NCI-H1105 (cell line): ENCODE data around the gene GALNT14.
A peak's percentile ranks its signal among the peaks of the same experiment; 100 is the strongest.
"Not testable (repeated sequence)": the region's sequence is repeated elsewhere in the genome, so short reads cannot be mapped to it uniquely, and the experiment has no call there.

ENCODE experiments used
- DNase-seq: peaks from one replicate; lab custom pipeline; 2025; lab: John Stamatoyannopoulos, UW

GALNT14 gene, protein sequence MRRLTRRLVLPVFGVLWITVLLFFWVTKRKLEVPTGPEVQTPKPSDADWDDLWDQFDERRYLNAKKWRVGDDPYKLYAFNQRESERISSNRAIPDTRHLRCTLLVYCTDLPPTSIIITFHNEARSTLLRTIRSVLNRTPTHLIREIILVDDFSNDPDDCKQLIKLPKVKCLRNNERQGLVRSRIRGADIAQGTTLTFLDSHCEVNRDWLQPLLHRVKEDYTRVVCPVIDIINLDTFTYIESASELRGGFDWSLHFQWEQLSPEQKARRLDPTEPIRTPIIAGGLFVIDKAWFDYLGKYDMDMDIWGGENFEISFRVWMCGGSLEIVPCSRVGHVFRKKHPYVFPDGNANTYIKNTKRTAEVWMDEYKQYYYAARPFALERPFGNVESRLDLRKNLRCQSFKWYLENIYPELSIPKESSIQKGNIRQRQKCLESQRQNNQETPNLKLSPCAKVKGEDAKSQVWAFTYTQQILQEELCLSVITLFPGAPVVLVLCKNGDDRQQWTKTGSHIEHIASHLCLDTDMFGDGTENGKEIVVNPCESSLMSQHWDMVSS

DNA sequence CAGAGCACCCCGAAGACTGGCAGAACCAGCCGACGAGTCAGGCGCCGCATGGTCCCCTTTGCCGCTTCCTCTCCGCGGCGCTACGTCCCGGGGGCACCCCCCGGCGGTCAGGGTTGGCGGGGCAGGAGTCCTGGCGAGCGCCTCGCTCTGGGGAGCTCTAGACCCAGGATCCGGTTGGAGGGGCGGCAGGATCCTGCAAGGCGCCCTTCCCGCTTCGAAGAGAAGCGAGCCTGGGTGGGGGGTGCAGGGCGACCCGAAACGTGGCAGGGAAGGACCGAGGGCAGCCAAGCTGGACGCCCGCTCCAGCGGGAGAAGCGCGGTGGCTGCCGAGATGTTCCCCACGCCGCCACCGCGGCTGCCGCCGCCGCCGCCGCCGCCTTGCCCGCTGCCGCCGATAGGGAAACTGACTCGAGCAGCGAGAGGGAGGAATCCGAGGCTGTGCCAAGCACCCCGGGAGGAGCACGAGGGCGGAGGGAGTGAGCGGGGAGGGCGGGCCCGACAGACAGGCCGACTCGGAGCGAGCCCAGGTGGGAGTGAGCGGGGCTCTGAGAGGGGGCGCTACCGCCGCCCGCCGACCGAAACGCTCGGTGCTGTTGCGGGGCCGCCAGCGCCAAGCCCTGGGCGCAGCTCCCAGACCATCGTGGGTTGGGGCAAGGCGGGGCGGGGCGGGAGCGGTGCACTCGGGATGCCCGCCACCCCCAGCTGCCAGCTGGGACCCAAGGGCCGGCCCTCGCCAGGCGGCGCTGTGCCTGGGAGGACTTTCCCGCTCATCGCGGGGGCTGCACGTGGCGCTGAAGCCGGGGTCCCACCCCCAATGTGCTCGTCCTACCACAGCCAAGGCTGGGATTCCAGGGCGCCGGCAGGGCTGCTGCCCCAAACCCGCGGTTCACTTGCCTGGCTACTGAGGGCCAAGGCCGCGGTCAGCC, at the start of gene GALNT14:
GALNT14 (minus strand) TSS at position 404 of the 926 bp plus-strand sequence; CDS start at position 50, 354 bp downstream.
- DNase-seq = peak; percentile 22

DNA sequence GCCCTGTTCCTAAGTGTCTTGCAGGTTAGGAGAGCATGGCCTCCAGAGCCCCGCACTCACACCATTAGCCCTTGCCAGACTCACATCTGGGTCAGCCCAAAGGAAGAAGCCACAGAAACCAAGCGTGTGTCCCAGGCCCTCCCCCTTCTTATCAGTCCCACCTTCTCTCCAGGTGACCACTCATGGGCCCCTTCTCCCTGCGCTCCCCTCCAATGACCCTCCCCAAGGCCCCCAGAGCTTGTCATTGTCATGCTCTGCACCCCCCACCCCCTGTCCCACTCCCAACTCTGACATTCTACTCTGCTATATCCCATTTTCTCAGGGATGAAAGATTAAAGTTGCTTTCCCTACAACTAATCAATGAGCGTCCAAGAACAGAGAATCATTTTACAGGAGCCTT, 48.9 kb upstream of the GALNT14 start:
- DNase-seq = no peak

DNA sequence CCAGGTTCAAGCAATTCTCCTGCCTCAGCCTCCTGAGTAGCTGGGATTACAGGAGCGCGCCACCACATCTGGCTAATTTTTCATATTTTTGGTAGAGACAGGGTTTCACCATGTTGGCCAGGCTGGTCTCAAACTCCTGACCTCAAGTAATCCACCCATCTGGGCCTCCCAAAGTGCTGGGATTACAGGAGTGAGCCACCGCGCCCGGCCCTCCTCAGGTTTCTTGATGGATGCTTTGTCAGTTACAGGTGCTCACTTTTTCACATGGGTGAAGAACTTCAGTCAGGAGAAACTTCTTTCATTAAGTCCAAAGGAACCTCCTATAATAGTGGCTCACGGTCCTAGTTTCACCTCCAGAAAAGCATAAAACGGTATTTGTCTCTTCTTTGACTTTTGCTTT, 45.7 kb upstream of the GALNT14 start:
- DNase-seq = not testable (repeated sequence)

DNA sequence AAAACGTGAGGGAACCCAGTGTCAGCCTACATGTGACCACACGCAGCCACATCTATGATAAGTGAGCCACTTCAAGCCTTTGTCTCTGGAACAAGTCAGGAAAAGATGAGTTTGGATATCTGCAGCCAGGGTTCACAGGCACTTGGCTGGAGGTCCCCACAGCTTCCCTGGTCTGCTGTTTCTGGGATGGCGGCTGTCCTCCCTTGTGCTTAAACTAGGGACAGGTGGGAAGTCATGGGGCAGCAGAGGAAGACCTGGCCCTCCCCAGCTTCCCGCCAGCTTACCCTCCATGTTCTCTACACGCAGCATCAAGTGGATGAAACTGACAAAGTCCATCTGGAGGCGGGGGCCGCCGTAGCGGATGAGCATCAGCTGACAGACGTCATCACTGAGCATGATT, 38.5 kb upstream of the GALNT14 start:
- DNase-seq = no peak

DNA sequence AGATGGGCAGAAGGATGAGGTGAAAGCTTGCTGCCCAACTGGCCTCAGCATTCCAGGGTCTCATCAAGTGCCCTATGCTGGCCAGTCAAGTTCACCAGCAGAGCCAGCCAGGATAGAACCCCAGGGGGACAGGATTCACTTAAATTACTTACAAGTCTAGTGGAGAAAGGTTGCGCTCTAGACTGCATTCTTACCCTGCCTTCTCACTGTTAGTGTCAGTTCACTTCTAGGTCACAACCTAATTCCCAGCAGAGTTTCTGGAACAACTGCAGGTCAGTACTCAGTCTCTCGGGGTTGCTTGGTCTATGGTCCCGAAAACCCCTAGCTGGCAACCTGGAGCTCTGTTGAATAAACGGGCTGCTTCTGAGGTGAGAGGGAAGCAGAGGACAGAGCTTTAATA, 32.9 kb upstream of the GALNT14 start:
- no peak for DNase-seq

DNA sequence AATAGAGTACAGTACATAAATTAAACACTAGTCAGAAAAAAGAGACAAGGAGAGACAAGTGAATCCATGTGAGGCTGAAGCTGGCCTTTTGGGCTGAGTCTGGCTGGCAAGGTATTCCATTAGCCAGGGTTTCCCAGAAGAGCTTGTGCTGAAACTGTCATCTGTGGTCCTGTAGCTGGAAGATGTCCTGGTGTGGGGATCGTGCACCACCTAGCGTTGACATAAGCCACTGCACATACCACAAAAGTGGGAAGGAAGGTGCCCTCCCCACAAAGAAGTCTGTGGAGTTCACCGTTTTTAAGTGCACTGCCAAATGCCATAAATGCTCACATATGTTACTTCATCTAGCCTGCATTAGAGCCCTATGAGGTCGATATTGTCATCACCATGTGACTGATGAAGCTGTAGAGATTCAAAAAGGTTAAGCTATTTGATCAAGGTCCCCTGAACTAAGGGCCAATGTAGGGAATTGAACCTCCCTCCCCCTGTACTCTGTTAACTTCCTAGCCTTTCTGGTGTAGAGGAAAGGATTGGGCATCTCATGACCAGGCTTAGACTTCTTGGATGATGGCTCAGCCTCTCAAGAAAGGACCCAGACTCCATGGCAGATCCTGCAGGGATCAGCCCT, 31.9 kb upstream of the GALNT14 start:
- DNase-seq = peak; percentile 33

DNA sequence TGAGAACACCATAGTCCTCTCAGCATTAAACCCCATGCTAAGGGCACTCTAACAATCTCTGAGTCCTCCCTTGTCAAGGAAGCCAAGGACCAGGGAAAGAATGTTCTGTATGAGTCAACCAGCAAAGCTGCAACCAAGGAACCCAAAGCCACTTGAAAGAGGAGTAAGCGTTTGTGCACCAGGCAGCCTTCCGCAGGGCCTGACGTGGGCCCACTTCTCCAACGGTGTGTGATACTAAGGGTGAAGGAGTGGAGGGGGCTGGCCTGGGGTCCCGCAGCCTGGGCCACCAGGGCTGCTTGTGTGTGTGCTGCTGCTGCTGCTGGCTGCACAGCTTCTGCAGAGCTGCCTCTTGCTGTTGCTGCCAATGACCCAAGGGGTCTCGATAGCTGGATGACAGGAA, 30.1 kb upstream of the GALNT14 start:
- DNase-seq = no peak

DNA sequence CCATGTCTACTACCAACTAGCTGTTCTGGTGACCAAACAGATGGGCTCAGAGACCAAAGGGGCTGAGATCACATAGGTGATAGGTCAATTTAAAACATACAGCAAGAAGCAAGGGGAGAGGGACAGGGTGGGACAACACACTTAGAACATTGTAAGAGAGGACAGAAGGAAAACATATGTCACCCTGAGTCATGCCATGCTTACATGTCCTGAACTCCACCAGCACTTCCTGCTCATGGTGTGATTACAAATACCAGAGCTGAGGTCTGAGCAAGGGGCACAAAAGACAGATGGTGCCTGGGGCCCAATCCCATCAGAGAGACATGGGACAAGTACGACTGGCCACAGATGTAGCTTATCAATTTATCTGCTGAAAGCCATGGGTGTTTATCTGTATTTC, 28.7 kb upstream of the GALNT14 start:
- DNase-seq = no peak

DNA sequence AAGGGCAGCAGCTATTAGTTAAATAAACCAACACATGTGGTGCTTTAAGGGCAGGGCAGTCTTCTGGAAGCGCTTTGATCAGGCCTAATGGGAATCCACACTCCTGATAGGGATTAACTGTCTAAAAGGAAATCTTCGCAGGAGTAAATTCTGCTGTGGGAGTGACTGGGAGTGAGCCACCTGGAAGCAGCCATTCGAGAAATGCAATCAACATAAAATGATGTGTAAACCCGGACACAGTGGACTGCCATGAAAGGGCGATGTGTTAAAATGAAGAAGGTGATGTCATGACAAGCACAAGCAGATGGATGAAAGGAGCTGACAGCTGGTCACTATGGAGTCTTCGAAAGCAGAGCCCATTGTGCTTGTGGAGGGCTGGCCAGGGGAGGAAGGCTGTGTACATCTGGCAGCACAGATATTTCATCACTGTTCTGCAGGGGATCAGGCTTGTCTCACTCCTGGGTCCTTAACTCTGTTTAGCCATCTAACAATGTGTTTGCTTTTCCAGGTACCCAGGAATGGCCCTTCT, 24.8 kb upstream of the GALNT14 start:
- no peak for DNase-seq

DNA sequence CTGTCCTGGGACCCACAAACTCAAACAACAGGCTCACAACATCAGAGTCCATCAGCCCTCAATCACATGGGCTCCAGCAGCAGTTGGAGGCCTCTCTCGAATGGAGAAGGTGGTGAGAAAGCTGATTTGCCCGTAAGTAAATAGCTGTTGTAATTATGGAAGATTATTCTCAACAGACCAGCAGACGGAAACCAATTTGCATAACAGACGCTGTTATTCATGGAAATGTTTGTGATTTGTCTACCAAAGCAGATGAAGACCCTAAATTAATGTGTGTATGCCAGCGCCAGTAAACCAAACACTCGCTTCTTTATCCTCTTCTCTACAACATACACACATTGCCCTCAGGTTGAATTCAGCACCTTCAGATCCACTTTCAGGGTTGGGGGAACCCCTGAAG, 23.4 kb upstream of the GALNT14 start:
- DNase-seq = no peak

DNA sequence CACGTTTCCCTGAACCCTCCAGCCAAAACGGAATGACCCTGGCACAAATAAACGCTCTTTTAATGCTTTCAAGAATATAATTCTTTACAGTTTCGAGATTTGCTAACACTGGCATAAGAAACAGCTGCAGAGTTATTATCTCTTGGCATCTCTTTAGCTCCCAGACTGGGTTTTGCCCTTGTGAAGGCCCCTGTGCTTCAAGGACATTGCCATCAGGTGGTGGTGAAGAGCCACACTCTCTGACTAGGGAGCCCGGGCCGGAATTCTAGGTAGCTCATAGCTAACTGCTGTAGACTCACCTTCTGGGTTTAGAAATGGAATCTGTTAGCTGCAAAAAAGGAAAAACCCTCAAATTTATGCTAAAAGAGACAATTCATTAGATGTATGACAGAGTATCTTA, 13.3 kb upstream of the GALNT14 start:
- no peak for DNase-seq

DNA sequence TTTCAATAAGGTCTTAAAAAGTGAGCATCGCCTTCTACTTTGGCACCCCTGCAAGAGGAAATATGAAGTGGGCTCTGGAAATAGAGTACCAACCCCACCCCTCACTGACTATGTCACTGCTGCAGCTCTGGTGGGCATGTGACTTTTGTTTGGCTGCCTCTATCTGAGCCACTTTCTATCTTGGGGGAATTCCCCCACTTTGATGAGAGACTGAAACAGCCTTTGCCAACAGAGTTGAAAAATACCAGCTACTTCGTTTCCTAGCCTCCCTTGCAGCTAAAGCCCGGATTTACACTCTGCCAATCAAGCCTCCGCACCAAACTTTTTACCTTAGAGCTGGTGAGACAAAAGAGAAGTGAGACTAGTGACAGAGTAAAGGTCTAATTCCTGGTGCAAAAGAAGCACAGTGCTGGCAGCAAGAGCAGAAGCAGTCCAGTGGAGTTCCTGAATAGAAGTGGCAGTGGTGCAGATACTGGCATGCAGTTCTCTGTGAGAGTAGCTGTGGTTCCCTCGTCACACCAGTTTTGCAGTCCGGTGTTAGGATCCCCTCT, 12.0 kb upstream of the GALNT14 start:
- DNase-seq = no peak

DNA sequence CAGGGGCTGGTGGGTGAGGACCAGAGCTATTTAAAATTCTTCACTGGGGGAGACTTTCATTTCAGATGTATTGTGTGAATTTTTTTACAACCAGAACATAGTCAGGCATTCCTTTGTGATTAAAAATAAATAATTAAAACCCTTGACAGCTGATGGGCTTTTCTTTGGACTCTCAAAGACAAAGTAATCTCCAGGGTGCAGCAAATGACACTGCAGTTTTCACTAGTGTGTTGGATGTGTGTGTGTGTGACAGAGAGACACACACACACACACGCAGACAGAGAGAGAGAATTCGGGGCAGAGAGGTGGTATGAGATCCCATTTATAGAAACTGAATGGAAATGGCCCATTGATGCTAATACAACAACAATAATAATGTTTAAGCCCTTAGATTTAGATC, 10.3 kb upstream of the GALNT14 start:
- DNase-seq = no peak

DNA sequence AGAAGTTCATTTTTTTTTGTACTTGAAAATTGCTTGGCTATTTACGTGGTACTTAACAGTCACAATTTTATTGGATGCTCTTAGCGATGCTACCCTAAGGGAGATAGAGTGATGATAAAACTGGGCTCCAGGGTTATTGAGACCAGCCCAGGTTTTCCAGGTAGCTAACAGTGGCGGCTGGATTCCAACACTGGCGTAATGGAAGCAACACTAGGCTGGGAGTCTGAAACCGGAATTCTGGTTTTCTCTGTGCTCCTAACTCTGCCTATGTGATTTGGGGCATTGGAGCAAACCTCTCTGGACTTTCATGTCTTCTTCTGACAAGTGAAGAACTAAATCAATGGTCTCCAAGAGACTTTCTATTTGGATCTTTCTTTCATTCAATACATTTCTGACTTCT, 9.4 kb upstream of the GALNT14 start:
- DNase-seq = no peak

DNA sequence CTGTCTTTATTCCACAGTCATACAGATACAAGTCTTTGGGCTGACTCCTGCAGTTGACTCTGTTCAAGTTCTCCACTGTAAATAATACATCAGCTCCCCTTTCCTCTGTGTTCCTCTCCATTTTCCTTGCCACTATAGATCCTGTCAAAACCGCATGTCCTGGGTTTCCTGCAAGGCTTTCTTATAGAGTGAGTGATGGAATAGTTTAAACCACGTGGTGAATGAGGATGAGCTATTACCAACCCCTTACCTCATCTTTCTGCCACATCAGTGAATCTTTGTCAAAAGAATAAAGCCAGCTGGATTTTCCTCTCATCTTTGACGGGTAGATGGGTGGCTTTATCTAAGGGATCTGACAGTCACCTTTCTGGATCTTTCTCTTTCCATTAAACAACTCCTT, 3.9 kb upstream of the GALNT14 start:
- no peak for DNase-seq

DNA sequence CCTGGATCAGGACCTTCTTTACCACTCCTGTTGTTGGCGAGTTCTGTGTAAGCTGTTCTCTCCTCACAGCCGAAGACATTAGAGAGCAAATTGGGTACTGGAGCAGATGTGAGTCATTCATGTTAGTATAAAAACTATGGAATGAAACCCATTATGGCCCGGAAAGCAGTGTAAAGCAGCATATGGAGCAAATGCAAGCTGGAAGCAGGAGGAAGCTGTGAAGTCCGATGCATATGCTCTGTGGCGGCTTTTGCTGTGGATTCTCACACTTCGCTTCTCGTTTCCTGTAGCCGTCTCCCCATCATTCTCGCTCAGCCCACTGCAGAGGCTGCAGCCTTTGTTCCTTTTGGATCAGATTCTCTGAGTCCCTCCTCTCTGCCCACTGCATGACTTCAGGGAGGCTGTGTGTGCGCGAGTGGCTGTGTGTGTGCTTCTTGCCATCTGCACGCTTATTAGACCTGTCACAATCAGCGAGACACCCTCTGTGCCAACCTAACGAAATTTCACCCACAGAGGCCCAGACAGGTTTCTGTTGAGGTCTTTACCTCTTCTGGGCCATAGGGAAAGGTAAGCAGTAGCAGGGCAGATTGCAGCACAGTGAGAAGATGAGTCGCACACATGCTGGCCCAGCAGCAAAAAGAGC, 3.3 kb upstream of the GALNT14 start:
- DNase-seq = no peak

DNA sequence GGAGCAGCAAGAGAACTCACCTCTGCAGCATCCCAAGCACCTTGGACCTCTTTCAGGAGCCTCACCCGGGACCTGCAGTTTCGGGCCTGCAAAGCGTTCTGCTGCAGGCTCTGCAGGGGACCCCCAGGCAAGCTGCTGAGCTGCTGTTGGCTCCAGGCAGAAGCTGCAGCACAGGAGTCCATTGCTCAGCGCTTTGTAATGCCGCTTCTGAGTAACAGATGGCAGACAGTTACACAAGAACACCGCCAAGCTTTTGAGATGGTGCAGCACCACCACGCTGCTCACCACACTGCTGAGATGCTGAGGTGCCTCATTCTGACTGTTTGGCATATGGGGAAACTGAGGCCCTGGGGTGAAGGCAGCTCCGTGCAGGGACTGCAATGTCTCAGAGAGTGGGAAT, 1.9 kb upstream of the GALNT14 start:
- no peak for DNase-seq

DNA sequence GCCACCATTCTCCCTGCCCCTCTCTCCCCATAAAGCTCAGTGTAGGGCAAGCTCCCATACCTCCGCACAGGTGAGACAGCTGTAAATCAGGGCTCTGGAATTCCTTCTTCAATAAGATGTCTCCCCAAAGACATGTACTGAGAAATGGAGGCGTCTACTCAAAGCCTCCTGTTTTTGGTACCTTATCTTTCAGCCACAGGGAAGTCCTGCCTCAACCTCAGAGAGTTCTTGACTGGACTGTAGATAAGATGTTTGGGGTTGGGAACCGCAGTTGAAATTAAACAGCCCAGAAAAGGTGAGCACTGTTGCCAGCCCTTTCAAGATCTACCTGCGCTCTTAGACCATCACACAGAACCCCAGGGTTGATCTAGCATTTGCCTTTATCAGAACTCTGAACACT, 1.4 kb upstream of the GALNT14 start:
- DNase-seq = no peak

DNA sequence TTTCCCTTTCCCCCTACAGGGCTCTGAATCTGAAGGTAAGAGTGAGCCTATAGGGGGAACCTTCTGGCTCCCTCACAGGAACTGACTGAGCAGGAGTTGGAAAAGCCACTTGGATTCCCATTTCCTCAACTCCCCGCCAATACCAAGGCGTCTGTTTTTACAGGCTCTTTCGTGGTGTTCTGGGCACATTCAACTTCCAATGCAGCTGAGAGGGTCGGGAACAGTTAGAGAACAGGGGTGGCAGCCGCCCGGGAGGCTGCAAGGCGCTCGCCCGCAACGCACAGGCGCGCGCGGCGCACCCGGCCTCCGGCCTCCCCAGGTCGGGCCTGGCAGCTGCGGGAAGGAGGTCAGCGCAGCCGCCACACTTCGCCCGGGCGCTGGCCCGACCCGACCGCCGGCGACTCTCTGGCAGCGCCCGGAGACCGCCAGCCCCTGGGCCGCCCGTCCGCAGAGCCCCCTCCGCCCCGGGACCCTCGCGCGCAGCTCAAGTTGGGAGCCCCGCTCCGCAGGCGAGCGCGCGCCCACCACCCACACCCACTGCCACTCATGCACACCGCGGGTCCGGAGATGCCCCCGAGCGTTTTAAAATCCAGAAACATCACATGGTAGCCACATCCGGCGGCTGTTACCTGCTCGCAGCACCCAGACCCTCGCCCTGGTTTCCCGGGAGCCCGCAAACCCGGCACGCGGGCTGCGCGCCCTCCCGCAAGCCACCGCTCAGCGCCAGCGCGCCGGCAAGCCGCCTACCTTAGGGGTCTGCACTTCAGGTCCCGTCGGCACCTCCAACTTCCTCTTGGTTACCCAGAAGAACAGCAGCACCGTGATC, 816 bp downstream of the GALNT14 start:
- no peak for DNase-seq

DNA sequence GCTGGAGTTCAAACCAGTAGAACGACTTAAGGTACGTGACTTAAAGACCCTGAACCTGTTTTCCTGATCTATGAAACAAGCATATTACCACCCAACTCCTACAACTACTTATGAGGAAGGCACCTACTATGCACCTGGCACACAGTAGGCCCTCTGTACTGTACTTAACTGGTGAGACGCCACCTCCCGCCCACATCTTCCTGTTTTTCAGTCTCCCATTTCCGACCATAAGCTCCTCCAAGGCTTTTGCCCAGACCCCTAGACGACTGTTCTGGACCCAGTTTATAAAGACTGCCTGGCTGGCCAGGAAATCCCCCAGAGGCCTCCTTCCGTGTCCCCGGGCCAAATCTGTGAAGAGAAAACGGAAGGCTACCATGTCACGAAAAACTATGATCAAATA, 1.5 kb downstream of the GALNT14 start:
- DNase-seq = no peak
